Measurements from ENCODE around the gene KREMEN1.
"Not testable (repeated sequence)": the region's sequence is repeated elsewhere in the genome, so short reads cannot be mapped to it uniquely, and the experiment has no call there.

Gene KREMEN1

DNA sequence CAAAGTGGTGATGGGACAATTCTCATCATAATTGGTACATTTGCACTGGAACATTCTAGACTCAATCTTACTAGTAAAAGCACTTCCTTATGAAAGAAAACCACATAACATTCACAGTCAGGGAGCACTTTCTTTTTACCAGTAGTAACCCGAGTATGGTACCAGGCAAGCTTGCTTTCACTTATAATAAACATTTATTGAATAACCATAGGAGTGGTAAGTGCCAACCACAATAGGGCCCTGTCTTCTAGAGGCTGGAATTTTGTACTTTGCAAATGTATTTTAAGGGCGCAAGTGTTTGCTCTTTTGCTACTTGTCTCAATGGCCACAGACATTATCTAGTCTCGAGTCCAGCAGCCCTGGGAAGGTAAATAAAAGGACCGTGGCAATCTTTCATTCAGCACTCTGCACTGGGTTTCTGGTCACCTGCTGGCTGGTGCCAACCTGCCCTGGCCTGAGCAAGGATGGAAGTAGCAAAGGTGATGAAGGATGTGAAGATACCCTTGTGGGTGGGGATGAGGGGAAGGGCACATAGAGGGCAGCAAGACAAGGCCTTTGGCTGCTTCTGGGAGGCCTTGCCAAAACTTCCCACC, 35.4 kb upstream of the KREMEN1 start:
- Histone ChIP-seq H3K9me3 (ENCODE audit: control insufficient read depth, insufficient read depth, low read length) (no peaks in the 10 kb centered on the region), H3K27me3 (ENCODE audit: control insufficient read depth, insufficient read depth, low read length) (no peaks in the 10 kb centered on the region), H3K9ac (ENCODE audit: low read depth, low read length) (no peak overlapping the region), H3K4me3 (ENCODE audit: low read depth, low read length) (no peak overlapping the region), H3K36me3 (ENCODE audit: control insufficient read depth, insufficient read depth, low read length) (no peaks in the 10 kb centered on the region), H3K4me1 (ENCODE audit: control insufficient read depth, insufficient read depth, low read length) (peaks cover 4% of the 10 kb centered on the region)

GRCh38 chr22:29039148-29039547, 33.7 kb upstream of the KREMEN1 start:
- H3K4me3 ChIP-seq (ENCODE audit: low read depth, low read length), result no peak overlapping the region
- no peaks in the 10 kb centered on the region for H3K9me3 ChIP-seq (ENCODE audit: control insufficient read depth, insufficient read depth, low read length)
- no peaks in the 10 kb centered on the region for H3K27me3 ChIP-seq (ENCODE audit: control insufficient read depth, insufficient read depth, low read length)
- no peaks in the 10 kb centered on the region for H3K36me3 ChIP-seq (ENCODE audit: control insufficient read depth, insufficient read depth, low read length)
- H3K4me1 ChIP-seq (ENCODE audit: control insufficient read depth, insufficient read depth, low read length), result peaks cover 3% of the 10 kb centered on the region
- H3K9ac ChIP-seq (ENCODE audit: low read depth, low read length), result no peak overlapping the region

DNA sequence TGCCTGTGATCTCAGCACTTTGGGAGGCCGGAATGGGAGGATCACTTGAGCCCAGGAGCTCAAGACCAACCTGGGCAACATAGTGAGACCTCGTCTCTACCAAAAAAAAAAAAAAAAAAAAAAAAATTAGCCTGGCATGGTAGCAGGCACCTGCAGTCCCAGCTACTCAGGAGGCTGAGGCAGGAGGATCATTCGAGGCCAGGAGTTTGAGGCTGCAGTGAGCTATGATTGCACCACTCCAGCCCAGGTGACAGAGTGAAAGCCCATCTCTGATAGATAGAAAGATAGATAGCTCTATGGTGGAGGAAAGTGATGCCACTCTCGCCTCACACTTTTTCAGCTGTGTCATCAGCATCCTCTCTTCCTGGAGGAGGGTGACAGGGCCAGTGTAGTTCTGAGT, 33.2 kb upstream of the KREMEN1 start:
- not testable (repeated sequence) for H3K4me3 ChIP-seq (ENCODE audit: low read depth, low read length); H3K9ac ChIP-seq (ENCODE audit: low read depth, low read length); H3K9me3 ChIP-seq (ENCODE audit: control insufficient read depth, insufficient read depth, low read length); H3K4me1 ChIP-seq (ENCODE audit: control insufficient read depth, insufficient read depth, low read length); H3K36me3 ChIP-seq (ENCODE audit: control insufficient read depth, insufficient read depth, low read length); H3K27me3 ChIP-seq (ENCODE audit: control insufficient read depth, insufficient read depth, low read length)

DNA sequence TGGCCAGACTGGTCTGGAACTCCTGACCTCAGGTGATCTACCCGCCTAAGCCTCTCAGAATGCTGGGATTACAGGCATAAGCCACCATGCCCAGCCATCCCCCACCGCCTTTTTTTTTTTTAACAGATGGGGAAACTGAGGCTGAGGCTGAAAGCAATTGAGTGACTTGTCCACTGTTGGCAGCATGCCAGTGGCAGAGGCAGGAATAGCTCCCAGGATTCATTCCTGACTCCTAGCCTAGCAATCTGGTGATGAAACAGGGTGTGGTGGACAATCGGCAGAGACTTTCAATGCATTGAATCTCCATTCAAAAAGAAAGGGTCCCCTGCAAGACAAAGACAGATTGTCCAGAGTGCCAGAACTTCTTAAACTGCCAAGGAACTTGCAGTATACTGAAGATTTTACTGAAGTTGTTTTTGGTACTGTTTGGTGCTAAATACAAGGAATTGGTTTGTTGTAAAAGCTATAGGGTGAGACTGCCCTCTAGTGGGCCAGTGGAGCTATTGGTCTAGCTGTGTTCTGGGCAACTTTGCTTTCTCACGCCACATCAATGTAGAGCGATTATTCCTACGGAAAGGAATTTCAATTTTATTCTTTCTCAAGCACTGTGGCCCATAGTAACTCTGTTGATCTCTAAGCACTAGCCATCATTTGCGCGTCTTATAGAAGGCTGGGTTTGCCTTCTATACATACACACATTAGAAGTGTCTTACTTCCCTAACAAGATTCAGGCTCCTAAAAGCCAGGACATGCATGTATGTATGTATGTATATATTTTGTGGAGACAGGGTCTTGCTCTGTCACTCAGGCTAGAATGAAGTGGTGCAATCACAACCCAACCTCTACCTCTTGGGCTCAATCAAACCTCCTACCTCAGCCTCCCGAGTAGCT, 32.2 kb upstream of the KREMEN1 start:
- H3K36me3 ChIP-seq (ENCODE audit: control insufficient read depth, insufficient read depth, low read length), result peaks cover 7% of the 10 kb centered on the region
- H3K9ac ChIP-seq (ENCODE audit: low read depth, low read length), result no peak overlapping the region
- H3K27me3 ChIP-seq (ENCODE audit: control insufficient read depth, insufficient read depth, low read length), result no peaks in the 10 kb centered on the region
- no peaks in the 10 kb centered on the region for H3K9me3 ChIP-seq (ENCODE audit: control insufficient read depth, insufficient read depth, low read length)
- H3K4me3 ChIP-seq (ENCODE audit: low read depth, low read length), result no peak overlapping the region
- H3K4me1 ChIP-seq (ENCODE audit: control insufficient read depth, insufficient read depth, low read length), result peaks cover 3% of the 10 kb centered on the region

DNA sequence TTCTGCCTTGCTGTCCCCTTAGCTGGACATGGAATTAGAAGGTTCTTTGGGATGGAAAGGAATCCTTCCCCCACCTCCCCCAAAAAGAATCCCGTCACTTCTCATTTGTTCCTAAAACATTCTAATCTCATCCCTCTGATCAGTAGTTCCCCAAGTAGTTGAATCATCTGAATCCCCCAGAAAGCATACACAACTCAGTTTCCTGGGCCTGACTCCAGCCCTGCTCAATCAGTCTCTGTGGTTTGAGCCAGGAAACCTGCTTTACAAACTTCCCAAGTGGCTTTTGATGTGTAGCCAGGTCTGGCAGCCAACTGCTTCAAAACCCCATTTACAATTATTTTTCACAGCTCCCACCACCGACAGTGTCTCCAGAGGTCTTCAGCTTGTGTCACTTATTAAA, 31.4 kb upstream of the KREMEN1 start:
- no peak overlapping the region for H3K9ac ChIP-seq (ENCODE audit: low read depth, low read length)
- H3K4me3 ChIP-seq (ENCODE audit: low read depth, low read length), result no peak overlapping the region
- no peaks in the 10 kb centered on the region for H3K9me3 ChIP-seq (ENCODE audit: control insufficient read depth, insufficient read depth, low read length)
- H3K36me3 ChIP-seq (ENCODE audit: control insufficient read depth, insufficient read depth, low read length), result peaks cover 7% of the 10 kb centered on the region
- no peaks in the 10 kb centered on the region for H3K27me3 ChIP-seq (ENCODE audit: control insufficient read depth, insufficient read depth, low read length)
- peaks cover 3% of the 10 kb centered on the region for H3K4me1 ChIP-seq (ENCODE audit: control insufficient read depth, insufficient read depth, low read length)

DNA sequence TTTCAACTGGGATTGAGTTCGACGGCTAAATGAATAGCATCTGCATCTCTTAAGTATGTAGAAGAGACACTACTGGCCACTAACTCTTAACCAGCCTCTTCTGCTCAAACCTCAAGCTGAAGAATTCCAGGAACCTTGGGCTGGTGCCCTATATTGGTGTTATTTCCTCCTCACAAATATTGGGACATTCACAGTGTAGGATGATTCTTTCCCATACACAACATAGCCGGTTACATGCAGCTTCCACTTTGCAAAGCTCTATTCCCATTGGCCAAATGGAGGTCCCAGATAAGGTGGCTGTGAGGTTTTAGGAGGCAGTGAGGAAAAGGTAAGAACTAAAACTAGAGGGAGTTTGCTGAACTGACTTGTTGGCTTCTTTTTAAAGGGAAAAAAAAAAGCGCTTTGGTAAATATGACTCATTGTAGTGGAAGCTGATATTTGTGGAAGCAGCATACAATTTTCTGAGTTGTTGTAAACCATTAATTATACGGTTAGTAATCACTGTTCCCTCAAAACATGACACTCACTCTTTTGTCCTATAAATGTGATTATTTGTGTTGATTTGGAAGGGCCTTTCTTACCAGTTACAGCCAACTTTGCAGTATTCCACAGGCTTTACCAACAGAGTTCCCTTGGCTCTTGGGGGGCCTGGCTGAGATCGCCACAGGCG, 28.8 kb upstream of the KREMEN1 start:
- H3K9ac ChIP-seq (ENCODE audit: low read depth, low read length), result no peak overlapping the region
- no peaks in the 10 kb centered on the region for H3K9me3 ChIP-seq (ENCODE audit: control insufficient read depth, insufficient read depth, low read length)
- H3K4me3 ChIP-seq (ENCODE audit: low read depth, low read length), result no peak overlapping the region
- H3K36me3 ChIP-seq (ENCODE audit: control insufficient read depth, insufficient read depth, low read length), result peaks cover 20% of the 10 kb centered on the region
- H3K27me3 ChIP-seq (ENCODE audit: control insufficient read depth, insufficient read depth, low read length), result no peaks in the 10 kb centered on the region
- H3K4me1 ChIP-seq (ENCODE audit: control insufficient read depth, insufficient read depth, low read length), result peaks cover 3% of the 10 kb centered on the region

DNA sequence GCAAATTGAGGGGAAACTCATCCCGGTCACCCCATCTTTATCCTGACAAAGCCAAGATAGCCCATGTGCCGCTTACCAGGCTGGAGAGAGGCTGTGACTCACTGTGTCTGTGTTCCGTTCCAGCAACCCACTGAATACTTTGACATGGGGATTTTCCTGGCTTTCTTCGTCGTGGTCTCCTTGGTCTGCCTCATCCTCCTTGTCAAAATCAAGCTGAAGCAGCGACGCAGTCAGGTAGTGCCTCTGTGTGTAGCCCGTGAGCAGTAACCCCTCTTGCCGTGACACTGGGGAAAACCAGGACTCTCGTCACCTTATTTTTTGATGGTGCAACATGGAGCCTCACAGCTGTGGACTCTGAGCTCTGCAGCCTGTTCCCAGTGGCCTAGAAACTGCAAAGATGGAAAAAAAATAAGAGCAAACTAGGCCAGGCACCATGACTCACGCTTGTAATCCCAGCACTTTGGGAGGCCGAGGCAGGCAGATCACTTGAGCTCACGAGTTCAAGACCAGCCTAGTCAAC, 28.1 kb upstream of the KREMEN1 start:
- H3K9ac ChIP-seq (ENCODE audit: low read depth, low read length), result no peak overlapping the region
- H3K27me3 ChIP-seq (ENCODE audit: control insufficient read depth, insufficient read depth, low read length), result no peaks in the 10 kb centered on the region
- no peak overlapping the region for H3K4me3 ChIP-seq (ENCODE audit: low read depth, low read length)
- H3K4me1 ChIP-seq (ENCODE audit: control insufficient read depth, insufficient read depth, low read length), result peaks cover 3% of the 10 kb centered on the region
- H3K36me3 ChIP-seq (ENCODE audit: control insufficient read depth, insufficient read depth, low read length), result peaks cover 27% of the 10 kb centered on the region
- no peaks in the 10 kb centered on the region for H3K9me3 ChIP-seq (ENCODE audit: control insufficient read depth, insufficient read depth, low read length)

DNA sequence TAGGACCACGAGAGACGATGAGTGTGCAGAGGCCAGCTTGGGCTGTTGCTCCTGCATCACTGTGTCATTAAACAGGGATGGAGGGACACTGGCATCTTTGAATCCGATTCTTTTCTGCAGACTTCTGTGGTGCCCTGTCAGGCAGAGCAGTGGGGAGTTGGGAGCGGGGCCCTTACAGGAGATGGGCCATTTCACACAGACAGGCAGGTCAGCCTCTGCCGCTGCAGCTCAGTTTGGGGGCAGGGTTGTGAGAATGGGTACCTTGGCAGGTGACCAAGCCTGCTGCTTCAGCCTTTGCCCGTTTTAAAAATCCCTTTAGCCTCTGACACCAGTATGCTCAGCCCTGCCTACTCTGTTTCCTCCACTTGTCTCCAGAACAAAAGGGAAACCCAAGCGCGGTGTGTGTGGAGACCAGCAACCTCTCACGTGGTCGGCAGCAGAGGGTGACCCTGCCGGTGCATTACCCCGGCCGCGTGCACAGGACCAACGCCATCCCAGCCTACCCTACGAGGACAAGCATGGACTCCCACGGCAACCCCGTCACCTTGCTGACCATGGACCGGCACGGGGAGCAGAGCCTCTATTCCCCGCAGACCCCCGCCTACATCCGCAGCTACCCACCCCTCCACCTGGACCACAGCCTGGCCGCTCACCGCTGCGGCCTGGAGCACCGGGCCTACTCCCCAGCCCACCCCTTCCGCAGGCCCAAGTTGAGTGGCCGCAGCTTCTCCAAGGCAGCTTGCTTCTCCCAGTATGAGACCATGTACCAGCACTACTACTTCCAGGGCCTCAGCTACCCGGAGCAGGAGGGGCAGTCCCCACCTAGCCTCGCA, 23.8 kb upstream of the KREMEN1 start:
- Histone ChIP-seq H3K4me3 (ENCODE audit: low read depth, low read length) (no peak overlapping the region), H3K27me3 (ENCODE audit: control insufficient read depth, insufficient read depth, low read length) (no peaks in the 10 kb centered on the region), H3K36me3 (ENCODE audit: control insufficient read depth, insufficient read depth, low read length) (peaks cover 44% of the 10 kb centered on the region), H3K9ac (ENCODE audit: low read depth, low read length) (no peak overlapping the region), H3K9me3 (ENCODE audit: control insufficient read depth, insufficient read depth, low read length) (no peaks in the 10 kb centered on the region), H3K4me1 (ENCODE audit: control insufficient read depth, insufficient read depth, low read length) (peaks cover 10% of the 10 kb centered on the region)

- Histone ChIP-seq H3K4me3 (ENCODE audit: low read depth, low read length) (no peak overlapping the region), H3K9ac (ENCODE audit: low read depth, low read length) (no peak overlapping the region), H3K9me3 (ENCODE audit: control insufficient read depth, insufficient read depth, low read length) (no peaks in the 10 kb centered on the region), H3K36me3 (ENCODE audit: control insufficient read depth, insufficient read depth, low read length) (peaks cover 39% of the 10 kb centered on the region), H3K27me3 (ENCODE audit: control insufficient read depth, insufficient read depth, low read length) (no peaks in the 10 kb centered on the region), H3K4me1 (ENCODE audit: control insufficient read depth, insufficient read depth, low read length) (peaks cover 18% of the 10 kb centered on the region)
Measured at GRCh38 chr22:29049655-29050263, 23.1 kb upstream of the KREMEN1 start.

GRCh38 chr22:29050457-29050856, 22.4 kb upstream of the KREMEN1 start:
- Histone ChIP-seq H3K27me3 (ENCODE audit: control insufficient read depth, insufficient read depth, low read length) (no peaks in the 10 kb centered on the region), H3K4me1 (ENCODE audit: control insufficient read depth, insufficient read depth, low read length) (peaks cover 22% of the 10 kb centered on the region), H3K36me3 (ENCODE audit: control insufficient read depth, insufficient read depth, low read length) (peaks cover 36% of the 10 kb centered on the region), H3K4me3 (ENCODE audit: low read depth, low read length) (no peak overlapping the region), H3K9me3 (ENCODE audit: control insufficient read depth, insufficient read depth, low read length) (no peaks in the 10 kb centered on the region), H3K9ac (ENCODE audit: low read depth, low read length) (no peak overlapping the region)

Data from iPS-15b (cell line).